GM15510 (cell line): ENCODE results near the gene JPT1.

ENCODE experiments used
- POLR2A ChIP-seq: IDR thresholded peaks from 3 replicates; pipeline ENCODE4 v1.6.1; 2011; ENCODE audit warnings: borderline replicate concordance; ENCODE audit not compliant: insufficient read length; ENCODE audit errors: extremely low read depth

The JPT1 gene

DNA sequence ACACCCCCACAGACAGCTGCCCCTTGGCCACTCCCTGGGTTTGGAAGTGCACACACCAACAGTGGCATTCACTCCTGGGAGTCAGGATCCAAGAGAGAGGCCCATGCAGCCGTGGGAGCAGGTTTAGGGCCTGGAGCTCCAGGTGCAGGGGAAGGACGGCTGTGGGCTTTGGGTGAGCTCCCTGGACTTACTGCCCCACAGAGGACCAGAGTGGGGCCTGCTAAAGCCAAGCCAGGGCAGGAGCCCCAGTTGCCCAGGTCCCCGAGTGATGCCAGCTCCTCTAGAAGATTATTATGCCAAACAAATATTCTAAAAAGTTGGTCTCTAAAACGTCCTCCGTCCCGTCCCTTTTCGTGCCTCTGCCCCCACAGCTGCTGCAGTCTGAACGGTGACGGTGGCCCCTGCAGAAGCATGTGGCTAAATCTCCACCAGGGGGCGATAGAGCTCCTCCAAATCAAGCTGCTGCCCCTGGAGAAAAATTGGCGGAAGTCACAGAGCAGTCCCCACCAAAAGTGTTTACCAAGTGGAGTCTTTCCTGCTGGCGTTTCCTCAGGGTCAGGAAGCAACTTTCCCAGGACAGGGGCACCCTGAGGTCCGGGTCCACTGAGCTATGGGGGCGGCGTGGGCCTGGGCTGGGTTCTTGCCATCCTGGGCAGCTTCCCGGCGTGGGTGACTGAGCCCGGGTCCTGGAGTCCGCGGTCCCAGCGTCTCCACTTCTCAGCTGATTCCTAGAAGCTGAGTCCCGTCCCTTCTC lies 40.3 kb downstream of the JPT1 start:
- TF ChIP-seq POLR2A = no peak

DNA sequence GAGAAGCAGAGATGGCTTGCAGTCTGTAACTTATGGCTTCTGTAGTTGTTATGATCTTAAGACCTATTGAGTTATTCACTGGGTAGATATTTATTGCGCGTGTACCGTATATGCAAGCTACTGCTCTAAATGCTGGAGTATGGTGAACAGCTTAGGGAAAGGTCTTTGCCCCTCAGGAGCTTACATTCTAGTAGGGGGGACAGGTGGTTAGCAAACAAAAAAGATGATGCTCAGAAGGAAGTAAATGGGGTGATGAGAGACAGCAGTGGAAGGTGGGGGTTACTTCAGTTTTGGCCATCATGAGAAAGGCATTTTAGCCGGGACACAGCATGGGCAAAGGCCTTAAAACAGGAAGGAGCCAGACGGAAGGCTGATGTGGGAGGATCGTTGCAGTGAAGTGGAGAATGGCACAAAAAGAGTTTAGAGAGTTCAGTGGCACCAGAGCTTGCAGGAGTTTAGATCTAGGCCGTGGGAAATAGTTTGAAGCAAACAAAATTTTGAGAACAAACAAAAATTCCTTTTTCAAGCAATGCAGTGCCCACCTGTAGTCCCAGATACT lies 42.5 kb downstream of the JPT1 start:
- no peak for TF ChIP-seq POLR2A

DNA sequence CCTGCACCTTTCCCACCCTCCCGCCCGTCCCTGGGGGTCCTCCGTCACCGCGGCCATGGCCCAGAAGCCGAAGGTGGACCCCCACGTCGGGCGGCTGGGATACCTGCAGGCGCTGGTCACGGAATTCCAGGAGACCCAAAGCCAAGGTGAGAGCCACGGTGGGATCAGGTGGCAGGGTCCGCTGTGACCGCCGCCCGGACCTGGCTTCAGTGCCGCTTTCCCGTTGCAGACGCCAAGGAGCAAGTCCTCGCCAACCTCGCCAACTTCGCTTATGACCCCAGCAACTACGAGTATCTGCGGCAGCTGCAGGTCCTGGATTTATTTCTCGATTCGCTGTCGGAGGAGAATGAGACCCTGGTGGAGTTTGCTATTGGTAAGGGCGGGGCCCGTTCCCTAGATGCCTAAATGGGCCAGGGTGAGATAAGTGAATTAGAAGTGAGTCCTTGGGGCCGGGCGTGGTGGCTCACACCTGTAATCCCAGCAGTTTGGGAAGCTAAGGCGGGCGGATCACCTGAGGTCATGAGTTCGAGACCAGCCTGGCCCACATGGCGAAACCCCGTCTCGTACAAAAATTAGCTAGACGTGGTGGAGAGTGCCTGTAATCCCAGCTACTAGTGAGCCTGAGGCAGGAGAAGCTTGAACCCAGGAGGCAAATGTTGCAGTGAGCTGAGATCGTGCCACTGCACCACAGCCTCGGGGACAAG lies 43.9 kb downstream of the JPT1 start:
- no peak for TF ChIP-seq POLR2A

DNA sequence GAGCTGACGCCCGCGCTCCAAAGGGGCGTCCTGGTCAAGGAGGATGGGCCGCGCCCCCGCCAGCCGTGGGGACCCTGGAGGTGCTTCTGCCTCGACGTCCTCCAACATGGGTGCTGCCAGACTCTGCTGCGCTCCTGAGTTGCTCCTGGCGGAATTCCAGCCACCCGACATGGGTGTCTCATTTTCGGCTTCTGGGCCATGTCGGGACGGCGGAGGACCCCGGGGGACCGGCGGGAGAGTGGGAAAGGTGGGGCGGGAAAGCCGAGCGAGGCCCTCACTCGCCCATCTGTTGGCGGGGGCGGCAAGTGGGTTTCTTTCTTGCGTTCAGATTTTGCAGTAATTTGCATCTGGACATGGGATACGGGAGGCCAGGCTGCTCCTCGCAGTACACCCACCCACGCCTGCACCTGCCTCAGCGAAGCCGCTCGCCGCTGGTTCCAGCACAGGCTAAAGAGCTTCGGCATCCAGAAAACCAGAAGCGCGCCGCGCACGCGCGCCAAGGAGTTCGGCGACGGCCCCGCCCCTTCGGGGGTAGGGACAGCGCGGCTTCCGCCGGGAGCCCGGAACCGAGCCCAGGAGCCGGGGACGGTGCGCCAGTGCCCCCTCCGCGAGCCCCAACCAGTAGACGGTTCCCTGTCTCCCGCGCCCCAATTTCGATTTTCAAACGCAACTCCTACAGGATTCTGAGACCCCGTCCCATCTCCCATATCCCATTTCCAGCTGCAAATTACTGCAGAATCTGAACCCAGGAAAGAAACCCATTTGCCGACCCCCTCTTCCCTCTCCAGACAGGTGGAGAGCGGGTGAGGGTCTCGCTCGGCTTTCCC lies 44.7 kb downstream of the JPT1 start, which contains the start of gene ARMC7:
TSS of gene ARMC7 (plus strand) at position 563 of the 827 bp plus-strand sequence. CDS start 320 bp downstream, outside the sequence.
- peak; percentile 93 for TF ChIP-seq POLR2A

DNA sequence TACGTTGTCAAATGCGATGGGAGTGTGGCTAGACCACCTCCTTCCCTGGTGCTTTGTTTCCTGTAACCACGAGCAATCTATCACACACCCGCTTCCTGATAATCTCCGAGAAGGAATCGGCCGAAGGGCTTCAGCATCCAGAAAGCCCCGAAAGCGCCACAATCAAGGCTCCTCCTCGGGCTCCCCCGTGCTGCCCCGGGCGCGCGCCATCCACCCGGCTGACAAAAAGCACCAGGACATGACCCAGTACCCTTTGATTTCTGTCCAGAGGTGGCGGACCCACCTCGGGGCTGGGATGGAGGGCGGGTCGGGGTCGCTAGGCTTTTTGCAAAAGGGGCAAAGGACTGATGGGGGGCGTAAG lies 45.3 kb downstream of the JPT1 start:
- TF ChIP-seq POLR2A = no peak

DNA sequence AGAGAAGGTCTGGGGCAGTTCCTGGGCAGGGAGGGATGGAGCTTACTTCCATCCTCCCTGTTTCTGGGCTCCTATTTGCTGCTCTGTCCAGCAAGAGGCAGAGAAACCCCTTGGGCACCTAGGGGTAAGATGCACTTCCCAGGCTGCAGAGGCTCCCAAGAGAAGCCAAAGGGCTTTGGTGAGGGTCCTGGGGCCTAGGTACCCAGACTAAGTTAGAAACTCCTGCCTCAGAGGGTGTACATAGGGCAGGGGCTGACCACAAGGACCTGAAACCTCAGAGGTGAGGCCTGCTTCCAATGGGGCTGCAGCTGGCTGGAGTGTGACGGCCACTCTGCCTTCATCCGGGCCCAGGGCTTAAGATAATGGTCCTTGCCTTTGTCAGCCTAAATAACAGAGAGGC lies 46.1 kb downstream of the JPT1 start:
- TF ChIP-seq POLR2A = no peak

DNA sequence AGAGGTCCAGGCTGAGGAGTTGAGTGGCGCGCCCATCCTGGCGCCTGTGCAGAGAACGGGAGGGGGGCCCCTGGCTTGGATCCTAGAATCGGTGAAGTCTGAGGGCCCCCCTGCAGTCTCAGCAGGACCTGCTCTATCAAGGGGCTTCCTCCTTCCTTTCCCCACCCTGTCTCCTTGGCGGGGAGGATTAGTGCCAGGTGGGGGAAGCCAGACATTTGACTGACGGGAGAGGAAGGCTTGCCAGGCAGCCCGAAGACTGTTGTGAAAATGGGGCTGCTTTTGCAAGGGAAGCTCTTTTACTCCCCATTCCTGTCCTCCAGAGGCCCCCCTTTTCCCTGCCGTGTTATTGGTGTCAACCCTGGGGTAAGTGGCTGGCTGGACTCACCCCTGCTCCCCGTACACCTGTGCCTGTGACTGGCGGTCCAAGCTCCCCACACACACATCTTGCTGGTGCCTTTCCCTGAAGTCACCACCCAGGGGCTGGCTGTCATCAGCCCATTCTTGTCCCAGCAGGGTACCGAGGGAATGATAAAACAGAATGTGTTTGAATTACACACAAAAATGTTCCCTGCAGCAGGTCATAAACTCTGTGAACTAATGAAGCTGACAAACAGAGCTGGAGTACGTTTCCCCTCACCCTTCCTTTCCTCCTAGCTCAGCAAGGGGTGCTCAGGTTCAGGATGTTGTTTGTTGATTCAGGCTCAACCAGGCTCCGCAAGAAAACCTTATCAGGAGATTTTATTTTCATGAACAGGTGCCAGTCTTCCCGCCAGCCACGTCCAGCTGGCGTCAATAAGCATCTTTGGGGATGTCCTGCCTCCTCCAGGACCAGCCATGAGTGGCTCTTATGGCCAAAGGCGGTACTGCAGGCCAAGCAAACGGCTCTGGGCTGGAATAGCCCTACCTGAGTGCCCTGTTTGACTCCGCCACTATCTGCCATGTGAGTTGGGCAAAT lies 48.9 kb downstream of the JPT1 start:
- no peak for TF ChIP-seq POLR2A

DNA sequence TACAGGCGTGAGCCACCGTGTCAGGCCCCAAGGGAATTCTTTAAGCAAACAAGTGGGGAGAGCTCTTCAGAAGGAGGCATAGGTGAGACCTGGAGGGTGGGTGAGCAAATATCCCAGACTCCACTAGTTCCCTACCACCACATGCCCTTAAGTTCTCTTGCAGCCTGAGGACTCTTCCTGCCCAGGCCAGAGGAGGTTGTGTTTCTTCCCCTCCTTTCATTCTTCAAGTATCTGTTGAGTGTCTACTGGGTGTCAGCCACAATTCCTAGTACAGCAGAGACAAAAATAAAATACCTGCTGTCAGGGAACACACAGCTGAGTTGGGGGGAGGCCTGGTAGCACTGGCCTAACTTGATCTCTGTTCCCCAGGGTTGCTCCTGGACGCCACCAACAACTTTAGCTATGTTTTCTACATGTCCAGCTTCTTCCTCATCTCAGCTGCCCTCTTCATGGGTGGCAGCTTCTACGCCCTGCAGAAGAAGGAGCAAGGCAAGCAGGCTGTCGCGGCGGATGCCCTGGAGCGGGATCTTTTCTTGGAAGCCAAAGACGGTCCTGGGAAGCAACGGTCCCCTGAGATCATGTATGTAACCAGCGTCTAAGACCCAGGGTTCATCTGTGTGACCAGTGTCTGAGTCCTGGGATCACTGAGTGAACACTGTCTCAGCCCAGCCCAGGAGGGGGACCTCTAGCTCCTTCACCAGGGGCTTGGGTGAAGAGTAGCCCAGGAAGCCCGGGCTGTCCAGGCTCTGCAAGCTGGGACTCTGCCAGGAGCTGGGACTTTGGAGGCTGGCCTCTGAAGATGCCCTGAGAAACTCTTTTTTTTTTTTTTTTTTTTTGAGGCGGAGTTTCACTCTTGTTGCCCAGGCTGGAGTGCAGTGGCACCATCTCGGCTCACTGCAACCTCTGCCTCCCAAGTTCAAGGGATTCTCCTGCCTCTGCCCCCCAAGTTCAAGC lies 50.4 kb downstream of the JPT1 start:
- TF ChIP-seq POLR2A = no peak

DNA sequence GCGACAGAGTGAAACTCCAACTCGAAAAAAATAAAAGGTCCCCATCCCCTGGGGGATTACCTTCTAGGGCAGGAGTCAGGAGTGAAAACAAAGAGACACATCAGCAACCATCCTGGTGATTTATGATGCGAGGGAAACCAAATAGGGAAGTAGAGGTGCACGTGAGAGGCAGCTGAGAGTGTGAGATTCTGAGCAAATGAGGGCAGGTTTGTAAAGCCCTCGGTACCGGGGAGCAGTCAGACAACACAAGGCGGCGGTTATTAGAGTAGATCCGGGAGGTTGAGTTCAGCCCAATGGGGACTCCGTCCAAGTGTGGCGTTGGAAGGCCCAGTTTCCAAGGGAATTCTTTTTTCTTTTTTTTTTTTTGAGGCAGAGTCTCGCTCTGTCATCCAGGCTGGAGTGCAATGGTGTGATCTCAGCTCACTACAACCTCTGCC lies 51.9 kb downstream of the JPT1 start:
- TF ChIP-seq POLR2A = no peak

DNA sequence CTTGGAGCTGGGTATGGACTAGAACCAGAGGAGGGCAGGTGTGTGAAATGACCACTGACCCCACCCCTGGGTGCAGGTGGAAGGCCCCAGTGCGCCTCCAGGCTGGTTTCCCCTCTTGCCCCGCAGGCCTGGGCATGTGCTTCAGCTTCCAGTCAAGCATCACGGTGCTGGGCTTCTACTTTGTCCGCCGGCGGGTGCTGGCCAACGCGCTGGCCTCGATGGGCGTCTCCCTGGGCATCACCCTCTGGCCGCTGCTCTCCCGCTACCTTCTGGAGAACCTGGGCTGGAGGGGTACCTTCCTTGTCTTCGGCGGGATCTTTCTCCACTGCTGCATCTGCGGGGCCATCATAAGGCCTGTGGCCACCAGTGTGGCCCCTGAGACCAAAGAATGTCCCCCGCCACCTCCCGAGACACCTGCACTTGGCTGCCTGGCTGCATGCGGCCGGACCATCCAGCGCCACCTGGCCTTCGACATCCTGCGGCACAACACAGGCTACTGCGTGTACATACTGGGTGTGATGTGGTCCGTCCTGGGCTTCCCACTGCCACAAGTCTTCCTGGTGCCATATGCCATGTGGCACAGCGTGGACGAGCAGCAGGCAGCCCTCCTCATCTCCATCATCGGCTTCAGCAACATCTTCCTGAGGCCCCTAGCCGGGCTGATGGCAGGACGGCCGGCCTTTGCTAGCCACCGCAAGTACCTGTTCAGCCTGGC lies 54.3 kb downstream of the JPT1 start:
- no peak for TF ChIP-seq POLR2A

DNA sequence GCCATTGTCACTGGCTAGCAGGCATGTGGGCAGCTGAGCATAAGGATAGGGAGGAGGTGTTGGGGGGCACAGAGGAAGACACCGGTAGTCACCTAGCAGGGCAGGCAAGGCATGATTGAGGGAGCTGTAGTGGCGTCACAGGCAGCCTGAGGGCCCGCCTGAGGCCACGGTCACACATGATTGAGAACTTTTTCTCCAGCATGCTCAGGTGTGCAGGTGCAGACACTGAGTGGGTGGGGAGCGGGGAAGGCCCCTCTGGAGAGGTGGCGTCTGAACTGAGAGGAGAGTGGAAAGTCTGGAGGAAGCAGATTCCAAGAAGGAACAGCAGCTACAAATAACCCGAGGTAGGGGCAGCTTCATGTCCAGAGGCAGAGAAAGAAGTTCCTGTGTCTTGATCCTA lies 55.5 kb downstream of the JPT1 start:
- TF ChIP-seq POLR2A = no peak

DNA sequence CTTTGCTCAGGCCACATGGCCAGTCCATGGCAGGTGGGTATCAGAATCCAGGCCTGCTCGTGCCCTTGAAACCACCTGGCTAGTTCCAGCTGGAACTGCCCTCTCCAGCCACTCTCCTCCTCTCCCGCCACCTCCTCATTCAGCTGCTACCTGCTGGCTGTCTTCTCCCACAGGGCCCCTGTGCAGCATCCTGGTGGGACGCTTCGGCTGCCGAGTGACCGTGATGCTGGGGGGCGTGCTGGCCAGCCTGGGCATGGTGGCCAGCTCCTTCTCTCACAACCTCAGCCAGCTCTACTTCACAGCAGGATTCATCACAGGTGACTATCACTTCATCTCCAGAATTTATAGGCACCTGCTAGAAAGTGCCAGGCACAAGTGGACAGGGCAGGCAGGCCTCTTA lies 56.4 kb downstream of the JPT1 start:
- TF ChIP-seq POLR2A = no peak

DNA sequence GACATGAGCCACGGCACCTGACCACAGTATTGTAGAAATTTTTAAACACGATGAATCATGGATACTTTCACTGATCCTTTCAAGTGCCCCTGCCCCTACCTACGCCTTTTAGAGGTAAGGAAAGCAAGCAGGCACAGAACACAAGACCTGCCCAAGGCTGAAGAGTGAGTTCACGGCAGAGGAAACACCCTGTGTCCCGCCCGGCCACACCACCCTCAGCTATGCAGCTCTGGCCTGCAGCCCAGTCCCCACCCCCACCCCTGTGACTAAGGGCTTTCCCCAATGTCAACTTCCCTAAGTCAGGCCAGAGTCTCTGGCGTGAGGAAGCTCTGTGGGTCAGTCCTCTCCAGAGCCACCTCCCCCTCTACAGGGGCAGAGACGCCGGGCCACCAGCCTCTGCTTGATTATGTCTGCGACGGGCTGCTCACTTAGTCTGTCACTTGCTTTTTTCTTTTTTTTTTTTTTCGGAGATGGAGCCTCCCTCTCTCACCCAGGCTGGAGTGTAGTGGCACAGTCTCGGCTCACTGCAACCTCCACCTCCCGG lies 58.2 kb downstream of the JPT1 start:
- no peak for TF ChIP-seq POLR2A
